ENCODE results near the gene SEC31A. TPM values are rescaled to one million over a fixed set of nuclear protein-coding genes. Genes with fewer than 3 reads are reported as not detected.

SEC31A gene
- total RNA-seq, 1 experiment from 2014 or later, result 128 TPM

- H2BK20ac ChIP-seq (ENCODE audit: low read depth, low read length, poor library complexity, severe bottlenecking), result no peak overlapping the region
- no peak overlapping the region for H4K91ac ChIP-seq (ENCODE audit: insufficient read length, low read depth, low read length)
- no peak overlapping the region for H3K56ac ChIP-seq (ENCODE audit: insufficient read length, low read depth, low read length)
- Mint-ChIP-seq H3K4me3 (no peak overlapping the region), H3K4me1 (no peaks in the 10 kb centered on the region), H3K36me3 (ENCODE audit: insufficient read depth in 1 of 3, low read depth in 3 of 3) (peaks cover 8 to 62% (median 53%) of the 10 kb centered on the region in 3 experiments; a peak in 6 of 7 replicates), H3K27me3 (ENCODE audit: low read depth) (no peaks in the 10 kb centered on the region), H3K9me3 (no peaks in the 10 kb centered on the region), H3K27ac (no peak overlapping the region)
- DNase-seq, result no peak
- no peak overlapping the region for H3T11ph ChIP-seq (ENCODE audit: low read length)
- no peaks in the 10 kb centered on the region for H3K27me3 ChIP-seq (ENCODE audit: insufficient read depth, low read length)
- no peak overlapping the region for H3K23ac ChIP-seq (ENCODE audit: insufficient read length, low read depth, low read length)
- H3K4me2 ChIP-seq (ENCODE audit: insufficient read depth, insufficient read length, low read length), result no peak overlapping the region
- H4K20me1 ChIP-seq (ENCODE audit: control insufficient read depth, insufficient read depth, insufficient read length), result no peaks in the 10 kb centered on the region
- no peak overlapping the region for H3K9ac ChIP-seq (ENCODE audit: extremely low read depth, insufficient read length, low read length)
- H3K79me2 ChIP-seq (ENCODE audit: insufficient read depth, low read length), result no peaks in the 10 kb centered on the region
- no peaks in the 10 kb centered on the region for H3K9me3 ChIP-seq (ENCODE audit: control insufficient read depth, low read depth, low read length)
- no peak overlapping the region for H4K5ac ChIP-seq (ENCODE audit: insufficient read length, low read depth, low read length)
- H2AK5ac ChIP-seq (ENCODE audit: insufficient read length, low read length), result no peak overlapping the region
- no peak overlapping the region for H2BK120ac ChIP-seq (ENCODE audit: low read depth, low read length, poor library complexity, severe bottlenecking)
- no peak overlapping the region for H3K14ac ChIP-seq (ENCODE audit: insufficient read depth, low read length)
- no peak overlapping the region for H3K18ac ChIP-seq (ENCODE audit: insufficient read length, low read depth, low read length)
- H2BK5ac ChIP-seq (ENCODE audit: insufficient read length, low read length), result no peak overlapping the region
- no peak overlapping the region for H2BK12ac ChIP-seq (ENCODE audit: insufficient read length, low read depth, low read length)
- no peak overlapping the region for H2BK15ac ChIP-seq (ENCODE audit: low read depth, low read length)
- H3K79me1 ChIP-seq (ENCODE audit: insufficient read depth, low read depth, low read length, poor library complexity, severe bottlenecking), result peaks cover 4% of the 10 kb centered on the region
- H3K4me1 ChIP-seq (ENCODE audit: insufficient read depth, low read length), result no peaks in the 10 kb centered on the region
- H3K23me2 ChIP-seq (ENCODE audit: insufficient read length, low read depth, low read length, poor library complexity, severe bottlenecking), result no peaks in the 10 kb centered on the region
- no peak for TF ChIP-seq CTCF (conservative IDR thresholded peaks at IDR 0.05)
- H4K8ac ChIP-seq (replicated peaks; ENCODE audit: insufficient read length, low read depth, low read length), result no peak overlapping the region
- no peak overlapping the region for H2AFZ ChIP-seq (ENCODE audit: low read length)
- no CpG with 5 or more reads among the region's 2 CpGs for WGBS (ENCODE audit: extremely low coverage, insufficient read length, low lambda C conversion rate)
- no peak overlapping the region for H3K27ac ChIP-seq (ENCODE audit: insufficient read length, low read depth, low read length)
- H3K4ac ChIP-seq (ENCODE audit: low read depth, low read length), result no peak overlapping the region
Observed at GRCh38 chr4:82913305-82913704, 22.4 kb upstream of the SEC31A start.

Data from H9 (cell line).